ENCODE results near the gene HDGFL1.

The HDGFL1 gene

GRCh38 chr6:22556266-22556665 lies 13.1 kb upstream of the HDGFL1 start:
- H3K27me3 ChIP-seq (ENCODE audit: insufficient read depth, poor library complexity, severe bottlenecking): no peaks in the 10 kb centered on the region
- no peaks in the 10 kb centered on the region for H3K4me1 ChIP-seq (ENCODE audit: insufficient read depth, poor library complexity, severe bottlenecking)
- H3K27ac ChIP-seq (ENCODE audit: poor library complexity, severe bottlenecking): no peak overlapping the region
- H3K9me3 ChIP-seq (ENCODE audit: severe bottlenecking): no peaks in the 10 kb centered on the region
- TF ChIP-seq, protein P1, sequence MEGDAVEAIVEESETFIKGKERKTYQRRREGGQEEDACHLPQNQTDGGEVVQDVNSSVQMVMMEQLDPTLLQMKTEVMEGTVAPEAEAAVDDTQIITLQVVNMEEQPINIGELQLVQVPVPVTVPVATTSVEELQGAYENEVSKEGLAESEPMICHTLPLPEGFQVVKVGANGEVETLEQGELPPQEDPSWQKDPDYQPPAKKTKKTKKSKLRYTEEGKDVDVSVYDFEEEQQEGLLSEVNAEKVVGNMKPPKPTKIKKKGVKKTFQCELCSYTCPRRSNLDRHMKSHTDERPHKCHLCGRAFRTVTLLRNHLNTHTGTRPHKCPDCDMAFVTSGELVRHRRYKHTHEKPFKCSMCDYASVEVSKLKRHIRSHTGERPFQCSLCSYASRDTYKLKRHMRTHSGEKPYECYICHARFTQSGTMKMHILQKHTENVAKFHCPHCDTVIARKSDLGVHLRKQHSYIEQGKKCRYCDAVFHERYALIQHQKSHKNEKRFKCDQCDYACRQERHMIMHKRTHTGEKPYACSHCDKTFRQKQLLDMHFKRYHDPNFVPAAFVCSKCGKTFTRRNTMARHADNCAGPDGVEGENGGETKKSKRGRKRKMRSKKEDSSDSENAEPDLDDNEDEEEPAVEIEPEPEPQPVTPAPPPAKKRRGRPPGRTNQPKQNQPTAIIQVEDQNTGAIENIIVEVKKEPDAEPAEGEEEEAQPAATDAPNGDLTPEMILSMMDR (IDR thresholded peaks at IDR 0.05; ENCODE audit: poor library complexity, severe bottlenecking): no peak
- DNase-seq (ENCODE audit: low spot score) (no peak), ATAC-seq (ENCODE audit: low read depth) (no peak)
- H3K36me3 ChIP-seq (ENCODE audit: low read depth): no peaks in the 10 kb centered on the region
- H3K4me3 ChIP-seq (ENCODE audit: severe bottlenecking): no peak overlapping the region

DNA sequence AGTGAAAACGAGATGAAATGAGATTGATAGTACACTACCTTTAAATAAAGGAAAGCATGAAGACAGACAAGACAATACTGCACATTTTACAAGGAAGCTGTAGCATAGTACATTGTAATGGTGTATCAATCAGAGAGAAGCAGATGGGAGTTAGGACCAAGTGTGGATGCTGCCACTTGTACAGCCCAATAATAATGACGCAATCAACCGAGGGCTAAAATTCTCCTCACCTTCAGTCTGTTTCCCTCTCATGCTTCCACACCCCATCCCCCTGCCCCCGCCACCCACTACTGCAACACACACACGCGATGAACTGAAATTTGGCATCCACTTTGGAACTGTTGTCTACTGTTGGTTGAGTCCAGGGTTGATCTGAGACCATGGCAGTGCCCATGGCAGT lies 12.4 kb upstream of the HDGFL1 start:
- Histone ChIP-seq H3K4me1 (ENCODE audit: insufficient read depth, poor library complexity, severe bottlenecking) (no peaks in the 10 kb centered on the region), H3K9me3 (ENCODE audit: severe bottlenecking) (no peaks in the 10 kb centered on the region), H3K27ac (ENCODE audit: poor library complexity, severe bottlenecking) (no peak overlapping the region), H3K4me3 (ENCODE audit: severe bottlenecking) (no peak overlapping the region), H3K27me3 (ENCODE audit: insufficient read depth, poor library complexity, severe bottlenecking) (no peaks in the 10 kb centered on the region), H3K36me3 (ENCODE audit: low read depth) (no peaks in the 10 kb centered on the region)
- TF ChIP-seq, protein P1 (IDR thresholded peaks at IDR 0.05; ENCODE audit: poor library complexity, severe bottlenecking): no peak
- no peak for DNase-seq (ENCODE audit: low spot score)
- no peak for ATAC-seq (ENCODE audit: low read depth)

DNA sequence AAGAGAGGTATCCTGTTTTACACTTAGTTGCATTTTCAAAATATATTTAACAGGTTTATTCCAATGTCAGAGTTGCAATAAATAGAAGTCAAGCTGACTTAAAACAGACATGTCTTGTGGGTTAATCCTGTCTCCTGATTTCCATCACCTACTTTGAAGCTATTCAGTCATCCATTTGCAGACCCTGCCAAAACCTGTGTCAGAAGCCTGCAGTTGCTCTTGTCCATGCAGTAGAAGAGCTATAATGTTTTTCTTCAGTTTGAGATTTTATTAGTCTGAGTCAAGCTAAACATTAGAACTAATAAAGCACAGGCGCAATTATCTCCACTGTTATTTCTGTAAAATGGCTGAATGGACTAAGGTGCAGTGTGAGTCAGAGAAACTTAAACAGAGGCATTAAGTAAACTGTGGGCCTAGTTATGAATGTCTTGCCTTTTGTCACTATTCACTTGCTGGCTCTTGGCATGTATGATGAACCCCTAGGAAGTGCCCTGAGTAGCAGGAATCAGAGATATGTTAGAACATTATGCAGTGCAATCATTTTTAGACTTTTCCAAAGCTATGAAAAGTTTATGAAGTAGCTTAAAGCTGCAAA lies 11.0 kb upstream of the HDGFL1 start:
- no peaks in the 10 kb centered on the region for H3K9me3 ChIP-seq (ENCODE audit: severe bottlenecking)
- H3K4me1 ChIP-seq (ENCODE audit: insufficient read depth, poor library complexity, severe bottlenecking): no peaks in the 10 kb centered on the region
- TF ChIP-seq, protein P1 (IDR thresholded peaks at IDR 0.05; ENCODE audit: poor library complexity, severe bottlenecking): no peak
- no peak for DNase-seq (ENCODE audit: low spot score)
- H3K27ac ChIP-seq (ENCODE audit: poor library complexity, severe bottlenecking): no peak overlapping the region
- no peak overlapping the region for H3K4me3 ChIP-seq (ENCODE audit: severe bottlenecking)
- no peaks in the 10 kb centered on the region for H3K27me3 ChIP-seq (ENCODE audit: insufficient read depth, poor library complexity, severe bottlenecking)
- H3K36me3 ChIP-seq (ENCODE audit: low read depth): no peaks in the 10 kb centered on the region
- ATAC-seq (ENCODE audit: low read depth): no peak

DNA sequence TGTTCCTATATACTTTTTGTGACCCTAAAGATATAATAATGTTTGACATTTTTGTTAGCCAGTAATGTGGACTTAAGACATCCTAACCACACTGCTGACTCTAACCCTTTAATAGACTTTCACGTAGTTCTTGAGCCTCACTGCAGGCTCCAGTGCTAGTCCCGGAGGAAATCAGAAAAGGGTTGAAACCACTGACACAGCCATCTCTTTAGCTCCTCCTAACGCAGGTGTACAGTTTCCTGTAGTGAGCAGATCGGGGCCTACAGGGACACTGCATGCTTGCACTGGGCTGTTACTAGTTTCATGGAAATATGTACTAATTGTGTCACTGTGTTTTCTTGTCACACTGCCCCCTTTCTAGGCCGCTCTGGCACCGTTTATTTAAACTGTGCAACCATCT lies 512 bp upstream of the HDGFL1 start:
- Histone ChIP-seq H3K9me3 (ENCODE audit: severe bottlenecking) (no peaks in the 10 kb centered on the region), H3K4me3 (ENCODE audit: severe bottlenecking) (no peak overlapping the region), H3K27ac (ENCODE audit: poor library complexity, severe bottlenecking) (no peak overlapping the region), H3K36me3 (ENCODE audit: low read depth) (no peaks in the 10 kb centered on the region), H3K27me3 (ENCODE audit: insufficient read depth, poor library complexity, severe bottlenecking) (no peaks in the 10 kb centered on the region), H3K4me1 (ENCODE audit: insufficient read depth, poor library complexity, severe bottlenecking) (no peaks in the 10 kb centered on the region)
- ATAC-seq (ENCODE audit: low read depth): no peak
- DNase-seq (ENCODE audit: low spot score): no peak
- TF ChIP-seq, protein P1 (IDR thresholded peaks at IDR 0.05; ENCODE audit: poor library complexity, severe bottlenecking): no peak

DNA sequence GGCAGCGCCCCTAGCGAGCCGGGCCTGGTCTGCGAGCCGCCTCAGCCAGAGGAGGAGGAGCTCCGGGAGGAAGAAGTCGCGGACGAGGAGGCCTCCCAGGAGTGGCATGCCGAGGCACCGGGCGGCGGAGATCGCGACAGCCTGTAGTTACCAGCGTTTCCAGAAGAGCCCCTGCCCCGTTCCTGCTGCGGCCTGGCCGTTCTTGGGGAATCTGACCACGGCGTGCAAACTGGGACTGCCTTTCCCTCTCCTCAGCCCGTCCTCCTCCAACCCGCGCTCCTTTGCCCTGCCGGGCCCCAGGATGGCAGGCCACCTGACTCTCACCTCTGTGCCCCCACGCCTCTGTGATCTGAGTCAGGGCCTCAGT lies 802 bp downstream of the HDGFL1 start:
- ATAC-seq (ENCODE audit: low read depth): no peak

More for the DNA sequence above, 802 bp downstream of the HDGFL1 start:
- H3K27ac ChIP-seq (ENCODE audit: poor library complexity, severe bottlenecking): no peak overlapping the region
- no peaks in the 10 kb centered on the region for H3K4me1 ChIP-seq (ENCODE audit: insufficient read depth, poor library complexity, severe bottlenecking)
- no peak overlapping the region for H3K4me3 ChIP-seq (ENCODE audit: severe bottlenecking)
- H3K27me3 ChIP-seq (ENCODE audit: insufficient read depth, poor library complexity, severe bottlenecking): no peaks in the 10 kb centered on the region
- no peak for DNase-seq (ENCODE audit: low spot score)
- H3K9me3 ChIP-seq (ENCODE audit: severe bottlenecking): no peaks in the 10 kb centered on the region
- TF ChIP-seq, protein P1 (IDR thresholded peaks at IDR 0.05; ENCODE audit: poor library complexity, severe bottlenecking): no peak
- no peaks in the 10 kb centered on the region for H3K36me3 ChIP-seq (ENCODE audit: low read depth)

Data from RWPE2 (cell line).